Bladder microvascular endothelial cell (primary cell): Measurements from ENCODE around the gene APOM. TPM values are rescaled to one million over a fixed set of nuclear protein-coding genes. Genes with fewer than 3 reads are reported as not detected.

Experiments
- total RNA-seq: library from RNA; depleted of rRNA; stranded (reverse); fragments of >200 nt; gene quantifications from 2 replicates; pipeline ENCODE4 v1.2.3, GENCODE V29; 2014

Gene APOM
- total RNA-seq = 0.16 and 0.25 TPM in 2 replicates

DNA sequence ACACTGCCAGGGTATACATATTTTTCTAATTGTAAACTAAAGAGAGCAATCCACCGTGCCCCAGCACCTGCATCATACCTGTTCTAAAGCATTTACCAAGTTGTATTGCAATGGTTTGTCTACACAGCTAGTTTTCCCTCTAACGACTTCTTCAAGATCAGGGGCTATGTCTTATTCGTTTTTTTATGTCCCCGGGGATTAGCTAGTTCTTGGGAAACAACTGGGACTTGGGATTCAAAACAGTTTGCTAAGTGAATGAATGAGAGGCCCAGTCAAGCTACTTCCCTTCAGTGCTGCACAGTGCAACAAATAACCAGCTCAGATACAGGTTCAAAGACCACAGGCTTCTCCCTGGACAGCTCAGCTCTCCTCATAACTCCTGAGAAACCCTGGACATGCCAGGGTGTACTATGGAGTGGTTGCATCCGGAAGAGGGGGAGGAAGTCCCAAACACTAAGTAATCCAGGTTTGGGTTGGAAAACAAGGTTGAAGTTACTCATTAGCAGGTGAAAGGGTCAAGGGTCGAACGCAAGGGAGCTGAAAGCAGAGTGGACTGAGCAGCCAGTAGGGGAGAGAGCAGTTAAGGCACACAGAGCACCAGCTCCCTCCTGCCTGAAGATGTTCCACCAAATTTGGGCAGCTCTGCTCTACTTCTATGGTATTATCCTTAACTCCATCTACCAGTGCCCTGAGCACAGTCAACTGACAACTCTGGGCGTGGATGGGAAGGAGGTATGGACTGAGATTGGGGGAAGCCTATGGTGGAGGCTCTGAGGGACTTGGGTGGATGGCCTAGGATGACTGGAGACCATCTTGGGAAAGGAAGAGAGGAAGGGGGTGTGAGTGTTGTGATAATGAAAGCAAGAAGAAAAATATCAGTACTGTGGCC is at the start of gene APOM:
Gene APOM, plus strand, starts transcription at position 546 of the 889 bp plus-strand sequence. Its CDS starts 73 bp downstream, at position 619.

DNA sequence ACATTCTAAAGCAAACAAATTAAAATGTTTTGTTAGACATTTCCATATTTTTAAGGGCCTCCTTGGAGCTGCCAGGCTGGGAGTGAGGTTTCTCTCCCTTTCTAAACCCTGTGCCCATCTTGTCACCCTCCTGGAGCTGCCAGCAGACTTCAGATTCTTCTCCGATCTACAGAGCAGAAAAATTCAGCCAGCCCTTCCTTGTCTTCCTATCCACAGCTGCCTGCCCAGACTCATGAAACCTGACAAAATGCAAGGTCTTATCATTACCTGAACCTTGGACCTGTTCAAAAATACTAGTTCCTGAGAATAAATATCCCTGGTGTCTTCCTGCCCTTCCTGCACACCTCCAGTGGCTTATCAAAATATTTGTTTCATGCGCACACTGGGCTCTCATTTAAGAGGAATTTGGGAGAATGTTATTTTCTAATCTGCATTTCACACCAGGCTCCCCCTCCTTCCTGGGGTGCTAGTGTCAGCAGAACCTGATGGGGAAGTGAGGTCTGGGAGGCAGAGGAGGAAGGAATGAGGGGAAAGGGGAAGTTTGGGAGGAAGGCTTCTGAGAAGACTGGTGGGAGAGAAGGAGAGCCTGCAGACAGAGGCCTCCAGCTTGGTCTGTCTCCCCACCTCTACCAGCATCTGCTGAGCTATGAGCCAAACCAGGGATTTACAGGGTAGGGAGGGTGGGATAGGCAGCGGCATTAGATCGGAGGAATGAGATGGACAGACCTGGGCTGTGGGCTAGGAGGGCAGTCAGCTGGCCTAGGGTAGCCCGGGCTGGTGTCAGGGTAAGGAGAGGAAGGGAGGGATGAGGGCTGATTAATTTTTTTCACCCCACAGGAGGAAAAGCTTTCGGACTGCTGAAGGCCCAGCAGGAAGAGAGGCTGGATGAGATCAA is 40.8 kb upstream of the APOM start, which contains the start of gene AIF1:
Gene AIF1, plus strand, starts transcription at position 551 of the 895 bp plus-strand sequence. Its CDS starts 96 bp downstream, at position 647.

DNA sequence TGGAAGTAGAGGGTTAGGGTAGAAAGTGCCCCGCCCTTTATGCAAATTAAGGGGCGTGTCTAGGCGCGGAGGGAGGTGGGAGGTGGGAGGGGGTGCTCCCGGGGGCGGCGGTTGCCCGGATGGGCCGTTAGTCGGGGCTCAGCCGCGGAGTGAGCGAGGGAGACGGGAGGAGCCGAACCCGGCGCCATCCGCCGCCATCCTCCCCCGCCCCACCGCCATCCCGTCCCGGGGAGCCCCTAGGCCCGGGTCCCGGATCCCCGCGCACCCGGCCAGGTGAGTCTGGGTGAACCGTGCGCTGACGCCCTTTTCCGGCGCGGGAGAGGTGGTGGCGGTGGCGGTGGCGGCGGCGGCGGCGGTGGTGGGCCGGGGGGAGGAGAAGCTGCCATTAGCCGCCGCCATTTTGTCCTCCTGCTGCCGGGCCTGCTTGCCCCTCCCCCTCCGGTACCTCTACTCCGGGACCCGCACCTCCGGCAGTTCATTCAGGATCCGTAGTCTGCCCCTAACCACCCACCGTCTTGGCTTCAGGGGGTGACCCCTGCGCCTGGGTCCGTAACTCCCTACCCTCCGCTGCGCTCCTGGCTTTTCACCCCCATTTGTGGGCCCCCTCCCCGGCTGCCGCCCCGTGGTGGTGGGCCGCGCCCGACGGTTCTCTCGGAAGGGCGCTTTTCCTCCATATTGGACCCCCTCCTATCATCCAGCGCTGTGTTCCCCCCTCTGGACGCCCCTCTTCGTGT is 34.9 kb upstream of the APOM start, which contains the start of gene PRRC2A:
Gene PRRC2A, plus strand, starts transcription at position 130 of the 734 bp plus-strand sequence. CDS start 2,075 bp downstream, outside the sequence.

DNA sequence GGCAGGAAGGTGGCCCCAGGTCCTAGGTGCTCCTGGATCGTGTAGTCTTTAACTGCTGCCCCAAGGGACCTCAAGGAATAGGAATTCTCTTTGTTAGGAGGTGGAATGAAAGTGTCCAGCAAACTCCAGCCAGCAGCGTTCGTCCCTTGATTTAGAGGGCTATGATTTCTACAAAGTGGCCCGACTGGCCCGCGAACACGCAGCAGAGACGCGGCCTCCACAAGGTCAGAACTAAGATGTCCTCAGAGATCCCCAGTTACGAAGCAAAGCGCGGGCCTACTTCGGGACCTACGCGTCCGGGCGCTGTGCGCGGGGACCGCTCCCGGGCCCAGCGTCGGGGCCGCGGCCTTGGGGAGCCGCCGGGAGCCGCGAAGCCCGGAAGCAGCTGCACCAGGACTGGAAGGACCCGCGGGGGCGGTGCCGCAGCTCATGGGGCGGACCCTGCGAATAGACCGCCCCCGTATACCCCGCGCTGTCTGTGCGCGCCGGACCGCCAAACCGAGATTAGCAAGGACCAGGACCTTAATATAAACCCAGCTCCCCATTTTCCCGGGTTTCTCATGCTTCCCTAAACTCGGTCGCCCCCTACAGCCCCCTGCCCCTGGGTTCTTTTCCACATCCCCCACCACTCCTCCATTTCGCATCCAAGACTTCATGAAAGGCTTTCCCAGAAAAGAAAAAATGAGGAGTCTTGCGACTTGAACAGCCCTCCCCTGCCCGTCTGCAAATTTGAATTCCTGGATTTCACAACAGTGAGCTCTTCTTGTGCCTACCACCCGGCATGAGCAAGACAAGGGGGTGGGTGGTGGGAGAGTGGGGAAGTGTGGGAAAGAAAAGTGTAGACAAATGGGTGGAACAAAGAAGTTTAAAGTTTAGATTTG is 4.9 kb downstream of the APOM start, which contains the start of gene C6orf47:
Gene C6orf47, minus strand, starts transcription at position 398 of the 881 bp plus-strand sequence. CDS start 831 bp downstream, outside the sequence.

DNA sequence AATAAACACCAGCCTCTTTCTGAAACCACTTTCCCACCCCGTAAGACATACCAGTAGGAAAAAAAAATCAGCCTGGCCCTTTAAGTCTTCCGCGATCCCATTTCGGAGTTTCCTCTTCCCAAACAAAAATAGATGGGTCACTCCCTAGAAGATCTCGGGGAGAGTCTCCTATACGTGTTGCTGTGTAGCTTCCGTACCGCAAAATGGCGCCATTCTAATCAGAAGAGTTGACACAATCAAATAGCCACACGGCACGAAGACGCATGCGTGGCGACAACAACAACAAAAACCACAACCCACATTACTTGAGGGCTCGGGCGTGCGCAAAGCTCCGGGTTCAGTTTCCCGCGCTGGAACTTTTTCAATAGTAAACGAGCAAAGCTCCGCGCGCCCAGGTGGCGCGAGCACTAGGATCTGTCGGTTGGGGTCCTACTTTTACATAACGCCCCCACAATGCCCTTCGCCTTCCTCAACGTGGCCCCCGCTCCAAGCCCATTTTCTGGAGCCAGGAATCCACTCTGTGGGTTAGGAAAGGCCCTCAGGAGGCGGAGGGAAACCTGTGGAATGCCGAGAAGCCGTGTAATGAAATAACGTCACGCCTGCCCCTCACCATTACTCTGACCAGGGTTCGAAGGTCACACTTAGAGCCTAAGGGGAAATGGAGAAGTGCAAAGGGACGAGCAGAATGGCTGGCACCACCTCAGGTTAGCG is 9.3 kb downstream of the APOM start, which contains the start of gene GPANK1:
Gene GPANK1, minus strand, starts transcription at position 208 of the 711 bp plus-strand sequence. CDS start 519 bp downstream, outside the sequence.

DNA sequence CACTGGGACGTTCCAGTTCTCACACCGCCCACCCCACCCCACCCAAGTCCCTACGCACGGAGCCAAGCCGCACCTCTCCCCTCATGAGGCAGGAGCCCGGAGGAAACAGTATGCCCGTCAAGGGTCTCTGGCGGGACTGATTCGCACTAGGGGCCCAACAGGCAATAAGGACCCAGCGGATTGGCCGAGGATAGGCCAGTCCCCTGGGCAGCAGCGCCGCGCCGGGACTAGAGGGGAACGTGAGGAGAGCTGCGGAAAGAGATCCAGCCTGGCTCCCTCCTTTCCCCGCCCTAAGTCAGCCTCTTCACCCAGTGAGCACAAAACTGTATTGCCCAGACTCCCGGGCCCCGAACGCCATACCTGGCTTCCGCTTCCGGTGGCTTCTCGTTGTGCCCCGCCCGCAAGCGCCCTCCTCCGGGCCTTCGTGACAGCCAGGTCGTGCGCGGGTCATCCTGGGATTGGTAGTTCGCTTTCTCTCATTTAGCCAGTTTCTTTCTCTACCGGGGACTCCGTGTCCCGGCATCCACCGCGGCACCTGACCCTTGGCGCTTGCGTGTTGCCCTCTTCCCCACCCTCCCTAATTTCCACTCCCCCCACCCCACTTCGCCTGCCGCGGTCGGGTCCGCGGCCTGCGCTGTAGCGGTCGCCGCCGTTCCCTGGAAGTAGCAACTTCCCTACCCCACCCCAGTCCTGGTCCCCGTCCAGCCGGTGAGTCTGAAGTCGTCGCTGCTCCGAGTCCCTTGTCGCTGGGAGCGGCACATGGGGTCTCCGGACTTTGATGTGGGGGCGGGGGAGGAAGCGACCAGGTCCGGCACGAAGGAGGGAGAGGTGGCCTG is 10.0 kb downstream of the APOM start, which contains the start of gene CSNK2B:
Gene CSNK2B, plus strand, starts transcription at position 580 of the 836 bp plus-strand sequence. CDS start 752 bp downstream, outside the sequence.

DNA sequence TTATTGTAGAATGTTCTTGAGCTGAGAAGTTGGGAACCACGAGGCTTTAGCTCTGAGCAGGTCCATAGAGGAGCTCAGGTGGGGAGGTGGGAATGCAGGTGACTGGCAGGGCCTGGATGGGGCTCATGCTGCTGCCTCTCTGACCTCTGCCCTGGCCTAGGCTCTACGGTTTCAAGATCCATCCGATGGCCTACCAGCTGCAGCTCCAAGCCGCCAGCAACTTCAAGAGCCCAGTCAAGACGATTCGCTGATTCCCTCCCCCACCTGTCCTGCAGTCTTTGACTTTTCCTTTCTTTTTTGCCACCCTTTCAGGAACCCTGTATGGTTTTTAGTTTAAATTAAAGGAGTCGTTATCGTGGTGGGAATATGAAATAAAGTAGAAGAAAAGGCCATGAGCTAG is 14.0 kb downstream of the APOM start, which contains the start of gene LY6G5B:
Gene LY6G5B, plus strand, starts transcription at position 301 of the 400 bp plus-strand sequence. CDS start 975 bp downstream, outside the sequence.

GRCh38 chr6:31680226-31681134 is 24.8 kb downstream of the APOM start, which contains the start of gene LY6G5C:
Gene LY6G5C (minus strand): TSS chr6:31681067. CDS start chr6:31680373, 694 bp downstream.

DNA sequence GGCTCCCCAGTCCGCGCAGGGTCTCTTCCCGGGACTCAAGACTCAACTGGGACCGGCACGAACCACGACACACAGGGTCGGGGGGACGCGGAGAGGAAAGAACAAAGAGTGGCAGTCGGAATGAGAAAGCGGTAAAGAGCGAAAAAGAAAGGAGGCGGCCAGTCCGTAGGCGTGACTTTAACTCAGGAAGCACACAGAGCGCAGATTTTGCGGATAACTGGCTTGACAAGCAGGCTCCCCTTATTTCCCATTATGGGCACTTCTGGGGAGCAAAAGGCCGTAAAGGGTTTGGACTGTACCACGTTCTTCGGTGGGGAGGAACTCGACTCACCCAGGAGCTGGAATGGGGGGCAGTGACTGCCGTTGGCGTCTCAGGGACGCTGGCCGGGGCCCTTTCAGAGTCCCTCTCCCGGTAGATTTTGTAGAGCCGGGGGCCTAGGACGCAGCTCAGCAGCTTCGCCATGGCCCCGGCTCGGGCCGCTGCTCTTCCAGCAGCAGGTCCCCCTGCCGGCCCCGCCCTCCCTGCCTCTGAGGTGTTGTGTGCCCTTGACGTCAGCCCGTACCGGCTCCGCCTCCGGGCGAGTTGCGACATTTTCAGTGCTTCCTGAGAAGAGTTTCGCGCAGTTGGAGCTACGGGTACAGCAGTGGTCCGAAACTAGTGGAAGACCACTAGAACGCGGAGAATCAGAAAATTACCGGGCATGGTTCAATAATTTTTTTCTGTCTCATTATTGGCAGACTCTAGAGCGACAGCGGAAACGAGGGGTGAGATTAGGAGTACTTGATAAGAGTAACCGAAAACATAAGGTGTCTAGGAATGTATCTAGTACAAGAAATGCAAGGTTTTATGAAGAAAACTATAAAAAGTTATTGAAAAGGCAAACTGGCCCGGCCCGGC is 47.4 kb downstream of the APOM start, which contains the start of gene ABHD16A:
Gene ABHD16A, minus strand, starts transcription at position 506 of the 898 bp plus-strand sequence. Its CDS starts 43 bp downstream, at position 463.

DNA sequence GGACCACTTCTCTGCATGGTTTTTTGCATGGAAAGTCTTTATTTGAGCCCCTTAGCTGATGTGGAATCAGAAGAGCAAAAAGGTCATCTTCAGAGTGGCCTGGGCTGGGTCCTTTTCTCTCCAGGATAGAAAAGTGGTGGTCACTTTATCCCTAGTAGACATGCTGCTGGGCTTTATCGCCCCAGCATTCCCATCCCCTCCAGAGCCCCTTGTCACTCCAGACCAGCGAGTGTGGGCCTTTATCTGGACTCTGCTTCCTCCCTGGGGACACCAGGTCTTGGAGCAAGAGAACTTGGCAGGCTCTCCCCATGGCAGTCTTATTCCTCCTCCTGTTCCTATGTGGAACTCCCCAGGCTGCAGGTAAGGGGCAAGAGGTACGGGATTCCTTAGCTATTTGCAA is 50.9 kb downstream of the APOM start, which contains the start of gene LY6G6F:
Gene LY6G6F, plus strand, starts transcription at position 268 of the 400 bp plus-strand sequence. Its CDS starts 41 bp downstream, at position 309.

Other genes with a start within 250 kb of the APOM start
- 13.6 and 25.9 TPM in 2 replicates for gene MICB, start 157.7 kb upstream of the APOM start, total RNA-seq
- gene MCCD1, start 126.9 kb upstream of the APOM start, total RNA-seq = not detected in 2 replicates
- gene DDX39B, start 113.9 kb upstream of the APOM start, total RNA-seq = 309 and 373 TPM in 2 replicates
- gene ATP6V1G2, start 109.3 kb upstream of the APOM start, total RNA-seq = 0.49 and 0.94 TPM in 2 replicates
- gene NFKBIL1, start 108.3 kb upstream of the APOM start, total RNA-seq = 18.3 and 27.2 TPM in 2 replicates
- not detected in 2 replicates for gene LTA, start 83.6 kb upstream of the APOM start, total RNA-seq
- 0.13 TPM in 1 of 2 replicates, not detected in the other for gene TNF, start 80.3 kb upstream of the APOM start, total RNA-seq
- gene LTB, start 73.5 kb upstream of the APOM start, total RNA-seq = 4.9 and 39.7 TPM in 2 replicates
- 0.32 and 0.57 TPM in 2 replicates for gene LST1, start 69.6 kb upstream of the APOM start, total RNA-seq
- gene NCR3, start 62.9 kb upstream of the APOM start, total RNA-seq = not detected in 2 replicates
- not detected in 2 replicates for gene AIF1, start 40.7 kb upstream of the APOM start, total RNA-seq
- 21.0 and 56.6 TPM in 2 replicates for gene PRRC2A, start 35.2 kb upstream of the APOM start, total RNA-seq
- gene BAG6, start 3.2 kb upstream of the APOM start, total RNA-seq = 83.2 and 204 TPM in 2 replicates
- 18.5 and 21.6 TPM in 2 replicates for gene C6orf47, start 4.9 kb downstream of the APOM start, total RNA-seq
- gene GPANK1, start 9.1 kb downstream of the APOM start, total RNA-seq = 11.8 and 12.3 TPM in 2 replicates
- gene CSNK2B, start 10.2 kb downstream of the APOM start, total RNA-seq = 77.5 and 79.2 TPM in 2 replicates
- 1.1 and 5.3 TPM in 2 replicates for gene LY6G5B, start 14.1 kb downstream of the APOM start, total RNA-seq
- 1.8 and 2.1 TPM in 2 replicates for gene LY6G5C, start 25.2 kb downstream of the APOM start, total RNA-seq
- gene ABHD16A, start 47.4 kb downstream of the APOM start, total RNA-seq = 48.6 and 84.4 TPM in 2 replicates
- not detected in 2 replicates for gene LY6G6F, start 51.0 kb downstream of the APOM start, total RNA-seq
- not detected in 2 replicates for gene LY6G6D, start 59.5 kb downstream of the APOM start, total RNA-seq
- not detected in 2 replicates for gene LY6G6C, start 65.9 kb downstream of the APOM start, total RNA-seq
- not detected in 2 replicates for gene MPIG6B, start 67.5 kb downstream of the APOM start, total RNA-seq
- gene DDAH2, start 73.4 kb downstream of the APOM start, total RNA-seq = 86.0 and 129 TPM in 2 replicates
- 347 and 730 TPM in 2 replicates for gene CLIC1, start 80.6 kb downstream of the APOM start, total RNA-seq
- 4.9 and 5.8 TPM in 2 replicates for gene MSH5, start 84.1 kb downstream of the APOM start, total RNA-seq
- 1.3 and 2.9 TPM in 2 replicates for gene SAPCD1, start 106.8 kb downstream of the APOM start, total RNA-seq
- gene VWA7, start 121.4 kb downstream of the APOM start, total RNA-seq = 0.32 and 0.38 TPM in 2 replicates
- gene VARS1, start 139.9 kb downstream of the APOM start, total RNA-seq = 40.8 and 104 TPM in 2 replicates
- 24.1 and 37.2 TPM in 2 replicates for gene LSM2, start 151.1 kb downstream of the APOM start, total RNA-seq
- gene HSPA1L, start 159.4 kb downstream of the APOM start, total RNA-seq = 0.81 and 1.8 TPM in 2 replicates
- gene HSPA1A, start 159.6 kb downstream of the APOM start, total RNA-seq = 98.4 and 221 TPM in 2 replicates
- 64.1 and 91.7 TPM in 2 replicates for gene HSPA1B, start 171.8 kb downstream of the APOM start, total RNA-seq
- 52.0 and 59.4 TPM in 2 replicates for gene NEU1, start 206.9 kb downstream of the APOM start, total RNA-seq
- 0.06 and 0.49 TPM in 2 replicates for gene SLC44A4, start 223.1 kb downstream of the APOM start, total RNA-seq
- gene EHMT2, start 241.8 kb downstream of the APOM start, total RNA-seq = 28.7 and 52.4 TPM in 2 replicates
- gene ZBTB12, start 246.2 kb downstream of the APOM start, total RNA-seq = 1.1 and 5.7 TPM in 2 replicates